Measurements from ENCODE around the gene ADM2.

ADM2 gene

DNA sequence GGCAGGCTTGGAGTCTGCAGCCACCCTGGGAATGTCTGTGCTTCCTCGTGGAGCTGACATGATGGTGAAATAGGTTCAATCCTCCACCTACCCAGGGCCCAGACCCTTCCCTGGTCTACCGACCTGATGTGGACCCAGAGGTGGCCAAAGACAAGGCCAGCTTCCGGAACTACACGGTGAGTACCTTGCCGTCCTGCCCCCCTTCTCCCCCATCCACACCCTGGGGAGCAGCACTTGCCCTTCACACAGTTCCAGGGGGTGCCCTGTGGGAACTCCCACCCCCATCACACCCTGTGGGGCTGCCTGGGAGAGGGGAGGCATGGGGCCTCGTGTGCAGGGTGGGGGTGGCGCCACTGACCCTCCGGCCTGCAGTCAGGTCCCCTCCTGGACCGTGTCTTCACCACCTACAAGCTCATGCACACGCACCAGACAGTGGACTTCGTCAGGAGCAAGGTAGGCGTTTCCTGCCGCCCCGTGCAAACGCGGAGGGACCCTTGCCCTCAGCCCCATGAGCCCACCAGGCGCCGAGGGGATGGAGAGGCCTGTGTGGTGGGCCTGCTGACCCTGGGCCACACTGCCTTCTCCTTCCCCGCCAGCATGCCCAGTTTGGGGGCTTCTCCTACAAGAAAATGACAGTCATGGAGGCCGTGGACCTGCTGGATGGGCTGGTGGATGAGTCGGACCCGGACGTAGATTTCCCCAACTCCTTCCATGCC is 6.1 kb downstream of the ADM2 start:
- DNase-seq = no peak

DNA sequence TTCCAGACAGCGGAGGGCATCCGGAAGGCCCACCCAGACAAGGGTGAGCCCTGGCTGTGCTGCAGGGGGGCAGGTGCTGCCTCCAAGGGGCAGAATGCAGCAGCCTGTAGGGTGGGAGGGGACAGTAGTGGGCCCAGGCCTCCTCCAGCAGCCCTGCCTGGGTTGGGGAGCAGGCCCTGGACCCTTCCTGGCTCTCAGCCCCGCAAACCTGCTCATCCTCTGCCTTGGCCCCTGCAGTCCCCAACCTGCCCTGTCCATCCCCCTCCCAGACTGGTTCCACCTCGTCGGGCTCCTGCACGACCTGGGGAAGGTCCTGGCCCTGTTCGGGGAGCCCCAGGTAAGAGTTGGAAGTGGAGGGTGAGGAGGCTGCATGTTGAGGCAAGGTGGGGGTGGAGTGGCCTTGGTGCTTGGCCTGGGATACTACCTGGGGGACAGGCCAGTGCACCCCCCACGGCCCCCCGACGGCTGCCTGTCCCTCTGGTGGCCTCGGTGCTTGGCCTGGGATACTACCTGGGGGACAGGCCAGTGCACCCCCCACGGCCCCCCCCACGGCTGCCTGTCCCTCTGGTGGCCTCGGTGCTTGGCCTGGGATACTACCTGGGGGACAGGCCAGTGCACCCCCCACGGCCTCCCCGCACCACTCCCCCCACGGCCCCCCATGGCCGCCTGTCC is 6.8 kb downstream of the ADM2 start:
- DNase-seq = no peak

GRCh38 chr22:50488886-50489285 is 7.5 kb downstream of the ADM2 start:
- DNase-seq = no peak

GRCh38 chr22:50489363-50490243 is 8.3 kb downstream of the ADM2 start:
- DNase-seq = no peak

DNA sequence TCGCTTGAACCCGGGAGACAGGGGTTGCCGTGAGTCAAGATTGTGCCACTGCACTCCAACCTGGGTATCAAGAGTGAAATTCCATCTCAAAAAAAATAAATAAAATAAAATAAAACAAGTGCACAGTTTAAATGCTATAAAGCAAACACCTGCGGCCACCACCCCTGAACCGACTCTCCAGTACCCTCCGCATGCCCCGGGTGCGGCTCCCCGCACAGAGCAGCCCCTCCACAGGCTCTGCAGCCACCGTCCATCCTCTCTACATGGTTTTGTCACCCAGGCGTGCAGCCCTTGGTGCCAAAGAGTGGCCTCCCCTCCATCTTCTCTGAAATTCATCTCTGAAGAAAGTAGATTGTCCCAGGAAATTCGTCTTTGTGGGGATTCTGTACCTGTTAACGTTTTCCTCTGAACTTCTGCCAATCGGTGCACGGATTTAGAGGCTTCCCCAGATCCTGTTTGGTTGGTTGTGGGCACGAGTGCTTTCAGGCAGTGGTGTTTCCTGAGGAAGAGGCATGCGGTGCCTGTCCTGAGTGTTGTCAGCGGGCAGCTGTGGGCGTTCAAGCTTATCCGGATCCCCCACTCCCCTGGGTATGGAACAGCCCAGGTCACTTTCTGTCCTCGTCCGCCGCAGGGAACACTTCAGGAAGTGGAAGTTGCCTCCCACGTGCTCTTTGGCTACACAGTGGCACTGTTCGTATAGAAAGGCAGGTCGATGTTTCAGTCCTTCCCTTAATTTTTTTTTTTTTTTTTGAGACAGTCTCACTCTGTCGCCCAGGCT is 9.4 kb downstream of the ADM2 start:
- no peak for DNase-seq

GRCh38 chr22:50497093-50497492 is 15.8 kb downstream of the ADM2 start:
- no peak for DNase-seq

- DNase-seq = peak; percentile 69 to 73
Measured at GRCh38 chr22:50498322-50498890, 17.1 kb downstream of the ADM2 start.

DNA sequence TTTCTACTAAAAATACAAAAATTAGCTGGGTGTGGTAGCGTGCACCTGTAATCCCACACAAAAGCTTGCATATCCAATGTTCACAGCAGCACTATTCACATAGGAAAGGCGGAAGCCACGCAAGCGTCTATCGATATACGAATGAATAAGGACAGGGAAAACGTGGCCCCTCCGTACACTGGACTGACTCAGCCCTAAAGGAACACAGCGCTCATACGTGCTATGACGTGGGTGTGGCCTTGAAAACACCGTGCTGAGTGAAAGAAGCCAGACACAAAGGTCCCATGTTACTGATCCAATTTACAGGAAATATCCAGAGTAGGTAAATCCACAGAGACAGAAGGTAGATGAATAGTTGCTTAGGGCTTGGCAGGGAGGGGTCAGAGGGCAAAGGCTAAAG is 19.1 kb downstream of the ADM2 start:
- DNase-seq = no peak

- DNase-seq = no peak
Measured at GRCh38 chr22:50502096-50502495, 20.8 kb downstream of the ADM2 start.

- DNase-seq = no peak
Measured at GRCh38 chr22:50502628-50503474, 21.5 kb downstream of the ADM2 start.

DNA sequence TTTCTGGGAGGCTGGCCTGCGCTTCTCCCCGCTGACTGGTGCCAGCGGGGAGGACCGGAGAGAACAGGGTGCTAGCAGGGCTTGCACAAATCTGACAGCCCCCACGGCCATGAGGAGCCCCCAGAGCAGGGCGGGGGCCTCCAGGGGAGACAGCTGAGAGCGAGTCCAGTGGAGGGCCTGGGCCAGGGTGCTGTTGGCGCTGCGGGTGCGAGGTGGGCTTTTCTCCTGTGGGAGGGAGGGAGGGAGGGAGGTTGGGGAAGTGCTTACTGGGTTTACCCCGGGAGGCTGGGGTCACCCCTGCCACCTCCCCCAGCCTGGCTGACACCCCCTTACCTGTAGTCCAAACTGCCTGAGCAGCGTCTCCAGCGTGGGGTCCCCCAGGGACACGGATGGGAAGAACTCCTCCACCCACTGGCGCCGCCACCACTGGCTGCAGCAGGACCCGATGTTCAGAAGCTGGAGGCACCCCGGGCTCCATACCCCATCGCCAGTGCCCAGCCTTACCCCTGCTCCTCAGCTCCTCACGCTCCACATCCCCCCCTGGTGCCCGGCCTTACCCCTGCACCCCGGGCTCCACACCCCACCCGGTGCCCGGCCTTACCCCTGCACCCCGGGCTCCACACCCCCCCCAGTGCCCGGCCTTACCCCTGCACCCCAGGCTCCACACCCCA is 22.3 kb downstream of the ADM2 start:
- peak in 1 of 2 donors; percentile 31 for DNase-seq

DNA sequence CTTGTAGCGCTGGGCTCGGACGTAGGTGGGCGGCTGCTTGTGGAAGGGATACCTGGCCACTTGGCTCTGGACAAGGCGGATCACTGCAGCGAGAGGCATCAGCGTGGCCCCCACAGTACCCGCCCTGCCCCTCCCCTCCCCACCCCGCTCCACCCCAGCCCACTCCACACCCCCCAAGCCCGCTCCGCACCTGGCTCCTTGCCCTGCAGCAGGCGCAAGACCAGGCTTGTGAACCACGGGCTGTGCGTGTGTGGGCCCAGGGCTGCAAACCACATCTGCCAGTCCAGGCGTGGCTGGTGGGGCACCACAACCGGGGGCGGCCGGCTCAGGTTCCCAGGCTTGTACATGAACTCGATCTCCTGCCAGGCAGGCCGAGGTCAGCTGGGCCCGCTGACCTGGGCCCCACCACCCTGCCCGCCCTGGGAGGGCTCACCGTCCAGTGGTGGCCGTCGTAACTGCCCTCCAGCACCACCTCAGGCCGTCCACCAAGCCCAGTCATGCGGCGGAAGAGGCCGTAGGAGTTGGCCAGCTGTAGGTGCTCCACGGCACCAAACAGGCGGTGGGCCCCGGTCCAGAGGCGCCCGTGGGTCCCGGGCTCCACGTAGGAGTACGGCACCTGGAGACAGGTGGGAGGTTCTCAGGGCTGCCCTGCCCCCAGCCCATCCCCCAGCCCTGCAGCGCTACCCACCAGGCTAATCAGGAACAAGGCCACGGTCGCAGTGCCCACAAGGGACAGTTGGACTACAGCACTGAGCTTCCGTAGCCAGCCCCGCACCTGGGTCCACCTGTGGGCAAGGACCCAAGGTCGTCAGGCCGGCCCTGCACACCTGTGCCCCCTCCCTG is 23.2 kb downstream of the ADM2 start:
- no peak for DNase-seq

DNA sequence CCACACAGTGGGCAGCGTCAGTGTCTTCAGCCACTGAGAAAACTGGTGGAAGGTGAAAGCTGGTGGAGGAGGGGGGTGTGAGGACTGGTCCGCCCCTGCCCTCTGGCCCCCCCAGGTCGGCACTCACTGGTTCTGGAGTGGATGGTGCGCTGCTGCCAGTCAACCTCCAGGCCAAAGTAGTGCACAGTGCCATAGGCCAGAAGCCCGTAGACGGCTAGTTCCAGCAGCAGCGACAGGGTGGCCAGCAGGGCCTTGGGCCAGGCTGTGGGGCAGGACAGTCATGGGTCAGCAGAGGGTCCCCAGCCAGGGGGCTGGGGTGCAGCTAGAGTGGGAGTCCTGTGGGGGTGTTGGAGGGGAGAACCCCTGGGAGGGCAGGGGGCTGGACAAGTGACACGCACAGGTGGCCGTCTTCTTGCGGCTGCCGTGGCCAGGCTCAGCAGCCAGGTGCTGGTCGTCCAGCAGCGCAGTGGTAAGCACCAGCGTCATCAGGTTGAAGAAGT is 24.0 kb downstream of the ADM2 start:
- no peak for DNase-seq

DNA sequence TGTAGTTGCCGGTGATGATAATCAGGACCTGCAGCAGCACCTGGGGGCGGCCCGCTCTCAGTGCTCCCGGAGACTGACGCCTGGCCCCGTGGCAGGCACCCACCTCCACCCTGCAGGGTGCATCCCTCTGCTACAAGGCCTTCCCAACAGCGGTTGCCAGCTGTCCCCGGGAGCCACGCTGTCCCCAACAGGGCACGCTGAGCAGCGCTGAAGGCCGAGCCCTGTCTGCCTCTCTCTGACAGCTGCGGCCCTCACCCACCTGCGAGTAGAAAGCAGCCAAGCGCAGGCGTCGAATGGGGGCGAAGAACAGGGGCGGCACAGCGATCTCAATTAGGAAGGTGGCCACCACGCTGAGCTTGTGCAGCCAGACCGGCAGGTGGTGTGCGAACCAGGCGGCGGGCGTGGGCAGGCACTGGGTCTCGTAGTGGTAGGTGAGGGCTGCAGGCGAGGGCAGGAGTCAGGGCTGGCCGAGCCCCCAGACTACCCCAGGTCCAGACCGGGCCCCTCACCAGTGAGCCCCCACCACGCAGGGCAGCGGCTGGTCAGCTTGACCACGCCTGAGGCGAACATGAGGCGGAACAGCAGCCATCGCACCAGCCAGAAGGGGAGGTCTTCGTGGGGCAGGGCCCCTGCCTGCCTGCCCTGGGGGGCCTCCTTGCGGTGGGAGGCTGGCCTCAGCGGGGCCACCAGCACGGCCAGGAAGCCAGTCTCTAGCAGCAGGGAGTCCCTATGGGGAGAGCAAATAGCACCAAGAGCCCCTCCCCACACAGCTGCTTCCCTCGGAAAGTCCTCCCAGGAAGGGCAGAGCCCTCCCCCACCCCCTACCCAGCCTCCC is 24.6 kb downstream of the ADM2 start:
- DNase-seq = no peak

DNA sequence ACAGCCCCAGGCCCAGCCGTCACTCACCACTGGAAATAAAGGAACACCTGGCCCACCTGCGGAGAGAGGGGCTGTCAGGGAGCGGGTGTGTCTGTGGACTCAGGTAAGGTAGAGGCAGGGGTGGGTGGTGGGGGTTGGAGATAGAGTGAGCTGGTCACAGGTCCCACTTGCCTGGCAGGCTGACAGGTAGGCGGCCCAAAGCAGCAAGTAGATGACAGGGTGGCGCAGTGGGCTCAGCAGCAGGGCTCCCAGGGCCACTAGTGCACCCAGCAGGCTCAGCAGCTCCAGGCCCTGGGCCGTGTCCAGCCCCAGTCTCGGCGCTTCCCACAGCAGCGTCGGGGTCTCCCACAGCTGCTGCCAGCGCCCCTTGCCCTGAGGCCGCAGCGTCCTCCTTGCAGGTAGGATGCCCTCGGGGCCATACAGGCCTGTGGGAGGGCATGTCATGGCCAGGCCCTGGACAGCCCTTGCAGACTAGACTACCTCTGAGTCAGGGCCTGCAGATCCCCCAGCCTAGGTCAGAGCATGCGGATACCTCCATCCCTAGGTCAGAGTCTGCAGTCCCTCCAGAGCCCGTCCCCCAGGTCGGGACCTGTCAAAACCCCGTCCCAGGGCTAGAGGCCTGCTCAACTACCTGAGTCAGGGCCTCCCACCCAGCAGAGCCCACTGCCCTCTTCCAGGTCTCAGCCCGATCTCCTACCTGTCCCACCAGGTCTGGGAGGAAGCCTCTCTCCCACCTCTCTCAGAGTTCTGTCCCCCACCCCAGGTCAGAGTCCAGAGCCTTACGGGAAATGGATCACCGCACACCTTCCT is 25.5 kb downstream of the ADM2 start:
- DNase-seq = no peak

GRCh38 chr22:50507421-50507990 is 26.2 kb downstream of the ADM2 start, which contains the start of gene LMF2:
TSS of gene LMF2 (minus strand) at chr22:50507702. CDS start at chr22:50507675, 27 bp downstream.
- peak; percentile 93 to 96 for DNase-seq

Measured in stimulated activated CD4-positive, alpha-beta T cell treated with anti-CD3 and anti-CD28 coated beads, Interleukin-2, amount 100 ng/mL, for 24 hours (primary cell).